ENCODE results near the gene KNDC1.

KNDC1 gene

DNA sequence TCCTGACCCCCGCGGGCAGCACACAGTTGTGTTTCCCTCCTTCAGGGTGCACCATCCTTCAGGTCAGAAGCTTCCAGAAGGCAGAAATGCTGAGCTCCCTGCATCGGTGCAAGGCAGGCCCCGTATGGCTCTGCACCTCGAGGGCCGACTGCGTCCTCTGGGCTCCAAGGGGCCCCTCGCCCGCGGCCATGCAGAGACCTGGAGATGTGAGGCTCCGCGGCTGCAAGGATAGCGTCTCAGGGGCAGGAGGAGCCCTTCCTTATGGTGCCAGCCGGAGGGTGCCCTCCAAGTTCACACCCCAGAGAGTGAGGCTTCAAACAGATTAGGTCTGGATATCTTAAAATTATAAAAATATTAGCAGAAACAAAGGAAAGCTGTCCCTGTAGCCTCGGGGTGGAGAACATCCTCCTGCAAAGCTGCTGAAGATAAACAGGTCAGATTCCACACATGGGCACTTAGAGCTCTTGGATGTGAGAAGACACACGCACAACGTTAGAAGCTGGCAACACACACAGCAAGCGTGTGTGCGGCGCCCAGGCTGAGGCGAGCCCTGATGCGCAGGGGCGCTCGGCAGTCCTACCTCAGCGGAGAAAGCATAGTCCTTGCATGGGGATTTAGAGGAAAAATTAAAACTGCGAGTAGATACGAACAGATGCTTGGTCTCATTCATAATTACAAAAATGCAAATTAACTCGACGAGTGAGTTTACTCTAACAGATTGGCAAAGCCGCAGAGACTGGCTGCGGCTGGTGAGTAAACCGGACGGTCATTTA lies 20.4 kb downstream of the KNDC1 start:
- H2BK120ac ChIP-seq (ENCODE audit: low read depth, low read length) = no peak overlapping the region
- peaks cover 3% of the 10 kb centered on the region for H3K4me1 ChIP-seq (ENCODE audit: control insufficient read depth, insufficient read depth, low read depth, low read length)
- 93% methylated on average over 31 of the region's 33 CpGs for WGBS

DNA sequence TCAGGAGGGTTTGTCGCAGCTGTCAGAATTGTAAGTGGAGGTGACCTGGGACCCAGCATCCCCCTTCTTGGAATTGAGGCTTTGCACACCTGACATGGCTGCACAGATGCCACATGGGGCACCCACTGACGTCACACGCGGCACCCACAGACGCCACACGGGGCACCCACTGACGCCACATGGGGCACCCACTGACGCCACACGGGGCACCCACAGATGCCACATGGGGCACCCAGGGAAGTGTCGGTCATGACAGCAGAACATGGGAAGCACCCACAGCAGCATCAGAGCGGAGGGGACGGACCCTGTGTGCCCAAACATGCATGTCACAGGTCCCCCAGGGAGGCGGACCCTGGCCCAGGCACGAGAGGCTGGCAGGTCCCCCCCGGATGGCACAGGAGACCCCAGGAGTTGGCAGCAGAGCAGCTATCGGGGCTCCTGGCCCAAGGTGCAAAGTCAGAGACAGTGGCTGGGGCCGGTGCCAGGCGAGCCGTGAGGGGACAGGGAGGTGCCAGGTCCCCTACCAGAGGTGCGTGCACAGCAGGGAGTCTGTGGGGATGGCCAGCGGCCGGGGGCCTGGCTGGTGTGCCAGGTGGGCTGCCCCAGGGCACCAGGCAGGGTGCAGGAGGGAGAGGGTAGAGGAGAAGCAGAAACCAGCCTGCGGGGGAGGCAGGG lies 21.1 kb downstream of the KNDC1 start:
- H3K14ac ChIP-seq (ENCODE audit: low read length in 2 of 2) = no peak overlapping the region
- H3K79me1 ChIP-seq (replicated peaks; ENCODE audit: low read length, poor library complexity, severe bottlenecking) = no peaks in the 10 kb centered on the region
- H3K18ac ChIP-seq (ENCODE audit: low read depth in 1 of 2, low read length in 2 of 2) = no peak overlapping the region
- no peaks in the 10 kb centered on the region for H3K36me3 ChIP-seq (ENCODE audit: control insufficient read depth in 1 of 2, insufficient read depth in 2 of 2, low read depth in 1 of 2, low read length in 2 of 2)
- H2BK12ac ChIP-seq (ENCODE audit: low read length in 2 of 2) = no peak overlapping the region
- H4K91ac ChIP-seq (ENCODE audit: low read length) = no peak overlapping the region
- H3K23ac ChIP-seq (ENCODE audit: low read length in 2 of 2) = no peak overlapping the region
- H3K9ac ChIP-seq (ENCODE audit: low read length) = no peak overlapping the region
- no peak for DNase-seq
- H3K4me3 ChIP-seq (ENCODE audit: insufficient read depth in 1 of 2, low read depth in 1 of 2, low read length in 2 of 2) = no peak overlapping the region
- H3K4me1 ChIP-seq (ENCODE audit: control insufficient read depth, insufficient read depth, low read depth, low read length) = peaks cover 3% of the 10 kb centered on the region
- no peak overlapping the region for H4K8ac ChIP-seq (ENCODE audit: low read length)
- no peak overlapping the region for H2BK15ac ChIP-seq (ENCODE audit: low read depth, poor library complexity, severe bottlenecking)
- WGBS = 87% methylated on average over 23 of the region's 23 CpGs
- no peak overlapping the region for H3K4ac ChIP-seq (ENCODE audit: low read depth in 1 of 2, low read length in 2 of 2)
- no peak overlapping the region for H2BK5ac ChIP-seq (ENCODE audit: low read depth, low read length, poor library complexity, severe bottlenecking)
- H3K27ac ChIP-seq (ENCODE audit: low read length, poor library complexity, severe bottlenecking) = no peak overlapping the region
- no peak overlapping the region for H3K4me2 ChIP-seq (ENCODE audit: low read length, poor library complexity, severe bottlenecking)
- H2AK5ac ChIP-seq (ENCODE audit: low read length, severe bottlenecking) = no peak overlapping the region
- H2BK120ac ChIP-seq (ENCODE audit: low read depth, low read length) = no peak overlapping the region
- H2AFZ ChIP-seq (ENCODE audit: low read depth, low read length) = no peak overlapping the region
- H3K27me3 ChIP-seq (ENCODE audit: control insufficient read depth in 1 of 2, insufficient read depth in 1 of 2, low read length in 2 of 2) = peaks cover 0 to 21% of the 10 kb centered on the region in 2 experiments
- no peaks in the 10 kb centered on the region for H3K9me3 ChIP-seq (ENCODE audit: control insufficient read depth, low read length)

More for the DNA sequence above, 20.4 kb downstream of the KNDC1 start:
- no peak overlapping the region for H2AK5ac ChIP-seq (ENCODE audit: low read length, severe bottlenecking)
- DNase-seq = no peak
- no peak overlapping the region for H2AFZ ChIP-seq (ENCODE audit: low read depth, low read length)
- no peak overlapping the region for H4K8ac ChIP-seq (ENCODE audit: low read length)
- no peak overlapping the region for H3K14ac ChIP-seq (ENCODE audit: low read length in 2 of 2)
- H3K18ac ChIP-seq (ENCODE audit: low read depth in 1 of 2, low read length in 2 of 2) = no peak overlapping the region
- H2BK5ac ChIP-seq (ENCODE audit: low read depth, low read length, poor library complexity, severe bottlenecking) = no peak overlapping the region
- no peak overlapping the region for H3K4ac ChIP-seq (ENCODE audit: low read depth in 1 of 2, low read length in 2 of 2)
- no peak overlapping the region for H3K23ac ChIP-seq (ENCODE audit: low read length in 2 of 2)
- H3K36me3 ChIP-seq (ENCODE audit: control insufficient read depth in 1 of 2, insufficient read depth in 2 of 2, low read depth in 1 of 2, low read length in 2 of 2) = no peaks in the 10 kb centered on the region
- H3K27me3 ChIP-seq (ENCODE audit: control insufficient read depth in 1 of 2, insufficient read depth in 1 of 2, low read length in 2 of 2) = peaks cover 0 to 18% of the 10 kb centered on the region in 2 experiments
- H3K9me3 ChIP-seq (ENCODE audit: control insufficient read depth, low read length) = no peaks in the 10 kb centered on the region
- H4K91ac ChIP-seq (ENCODE audit: low read length) = no peak overlapping the region
- no peak overlapping the region for H2BK12ac ChIP-seq (ENCODE audit: low read length in 2 of 2)
- no peak overlapping the region for H3K27ac ChIP-seq (ENCODE audit: low read length, poor library complexity, severe bottlenecking)
- H3K4me3 ChIP-seq (ENCODE audit: insufficient read depth in 1 of 2, low read depth in 1 of 2, low read length in 2 of 2) = peak overlapping the region in 1 of 2 experiments; percentile 12
- H3K4me2 ChIP-seq (ENCODE audit: low read length, poor library complexity, severe bottlenecking) = no peak overlapping the region
- no peaks in the 10 kb centered on the region for H3K79me1 ChIP-seq (replicated peaks; ENCODE audit: low read length, poor library complexity, severe bottlenecking)
- no peak overlapping the region for H2BK15ac ChIP-seq (ENCODE audit: low read depth, poor library complexity, severe bottlenecking)
- H3K9ac ChIP-seq (ENCODE audit: low read length) = no peak overlapping the region

- H3K18ac ChIP-seq (ENCODE audit: low read depth in 1 of 2, low read length in 2 of 2) = no peak overlapping the region
- WGBS = 83% methylated on average over 14 of the region's 14 CpGs
- no peak for DNase-seq
- H3K79me1 ChIP-seq (replicated peaks; ENCODE audit: low read length, poor library complexity, severe bottlenecking) = no peaks in the 10 kb centered on the region
- H2AK5ac ChIP-seq (ENCODE audit: low read length, severe bottlenecking) = no peak overlapping the region
- no peak overlapping the region for H2BK12ac ChIP-seq (ENCODE audit: low read length in 2 of 2)
- H3K27ac ChIP-seq (ENCODE audit: low read length, poor library complexity, severe bottlenecking) = no peak overlapping the region
- no peak overlapping the region for H3K9ac ChIP-seq (ENCODE audit: low read length)
- peaks cover 3% of the 10 kb centered on the region for H3K4me1 ChIP-seq (ENCODE audit: control insufficient read depth, insufficient read depth, low read depth, low read length)
- no peak overlapping the region for H3K4me3 ChIP-seq (ENCODE audit: insufficient read depth in 1 of 2, low read depth in 1 of 2, low read length in 2 of 2)
- no peak overlapping the region for H3K4me2 ChIP-seq (ENCODE audit: low read length, poor library complexity, severe bottlenecking)
- H2BK5ac ChIP-seq (ENCODE audit: low read depth, low read length, poor library complexity, severe bottlenecking) = no peak overlapping the region
- H3K4ac ChIP-seq (ENCODE audit: low read depth in 1 of 2, low read length in 2 of 2) = no peak overlapping the region
- H2AFZ ChIP-seq (ENCODE audit: low read depth, low read length) = no peak overlapping the region
- peaks cover 0 to 28% of the 10 kb centered on the region in 2 experiments for H3K27me3 ChIP-seq (ENCODE audit: control insufficient read depth in 1 of 2, insufficient read depth in 1 of 2, low read length in 2 of 2)
- H2BK120ac ChIP-seq (ENCODE audit: low read depth, low read length) = no peak overlapping the region
- H3K14ac ChIP-seq (ENCODE audit: low read length in 2 of 2) = no peak overlapping the region
- H2BK15ac ChIP-seq (ENCODE audit: low read depth, poor library complexity, severe bottlenecking) = no peak overlapping the region
- H4K8ac ChIP-seq (ENCODE audit: low read length) = no peak overlapping the region
- H4K91ac ChIP-seq (ENCODE audit: low read length) = no peak overlapping the region
- no peaks in the 10 kb centered on the region for H3K9me3 ChIP-seq (ENCODE audit: control insufficient read depth, low read length)
- H3K36me3 ChIP-seq (ENCODE audit: control insufficient read depth in 1 of 2, insufficient read depth in 2 of 2, low read depth in 1 of 2, low read length in 2 of 2) = no peaks in the 10 kb centered on the region
- no peak overlapping the region for H3K23ac ChIP-seq (ENCODE audit: low read length in 2 of 2)
These were observed 22.2 kb downstream of the KNDC1 start for GRCh38 chr10:133182190-133182589.

GRCh38 chr10:133182791-133183645 lies 23.0 kb downstream of the KNDC1 start:
- Histone ChIP-seq H3K4me1 (ENCODE audit: control insufficient read depth, insufficient read depth, low read depth, low read length) (peaks cover 3% of the 10 kb centered on the region), H3K14ac (ENCODE audit: low read length in 2 of 2) (no peak overlapping the region), H2AFZ (ENCODE audit: low read depth, low read length) (no peak overlapping the region), H3K79me1 (replicated peaks; ENCODE audit: low read length, poor library complexity, severe bottlenecking) (no peaks in the 10 kb centered on the region), H3K9ac (ENCODE audit: low read length) (no peak overlapping the region), H2BK15ac (ENCODE audit: low read depth, poor library complexity, severe bottlenecking) (no peak overlapping the region), H4K91ac (ENCODE audit: low read length) (peak overlapping the region; percentile 21), H3K9me3 (ENCODE audit: control insufficient read depth, low read length) (no peaks in the 10 kb centered on the region), H2BK12ac (ENCODE audit: low read length in 2 of 2) (no peak overlapping the region), H2BK5ac (ENCODE audit: low read depth, low read length, poor library complexity, severe bottlenecking) (no peak overlapping the region), H3K18ac (ENCODE audit: low read depth in 1 of 2, low read length in 2 of 2) (no peak overlapping the region), H3K27me3 (ENCODE audit: control insufficient read depth in 1 of 2, insufficient read depth in 1 of 2, low read length in 2 of 2) (peaks cover 0 to 32% of the 10 kb centered on the region in 2 experiments), H4K8ac (ENCODE audit: low read length) (no peak overlapping the region), H3K23ac (ENCODE audit: low read length in 2 of 2) (no peak overlapping the region), H3K4me2 (ENCODE audit: low read length, poor library complexity, severe bottlenecking) (no peak overlapping the region), H2BK120ac (ENCODE audit: low read depth, low read length) (no peak overlapping the region), H3K4me3 (ENCODE audit: insufficient read depth in 1 of 2, low read depth in 1 of 2, low read length in 2 of 2) (peak overlapping the region in 1 of 2 experiments; percentile 24), H3K27ac (ENCODE audit: low read length, poor library complexity, severe bottlenecking) (no peak overlapping the region), H3K36me3 (ENCODE audit: control insufficient read depth in 1 of 2, insufficient read depth in 2 of 2, low read depth in 1 of 2, low read length in 2 of 2) (no peaks in the 10 kb centered on the region), H3K4ac (ENCODE audit: low read depth in 1 of 2, low read length in 2 of 2) (no peak overlapping the region), H2AK5ac (ENCODE audit: low read length, severe bottlenecking) (no peak overlapping the region)
- DNase-seq = no peak
- 95% methylated on average over 60 of the region's 66 CpGs for WGBS
